Measurements from ENCODE around the gene DPYD.

Gene DPYD

DNA sequence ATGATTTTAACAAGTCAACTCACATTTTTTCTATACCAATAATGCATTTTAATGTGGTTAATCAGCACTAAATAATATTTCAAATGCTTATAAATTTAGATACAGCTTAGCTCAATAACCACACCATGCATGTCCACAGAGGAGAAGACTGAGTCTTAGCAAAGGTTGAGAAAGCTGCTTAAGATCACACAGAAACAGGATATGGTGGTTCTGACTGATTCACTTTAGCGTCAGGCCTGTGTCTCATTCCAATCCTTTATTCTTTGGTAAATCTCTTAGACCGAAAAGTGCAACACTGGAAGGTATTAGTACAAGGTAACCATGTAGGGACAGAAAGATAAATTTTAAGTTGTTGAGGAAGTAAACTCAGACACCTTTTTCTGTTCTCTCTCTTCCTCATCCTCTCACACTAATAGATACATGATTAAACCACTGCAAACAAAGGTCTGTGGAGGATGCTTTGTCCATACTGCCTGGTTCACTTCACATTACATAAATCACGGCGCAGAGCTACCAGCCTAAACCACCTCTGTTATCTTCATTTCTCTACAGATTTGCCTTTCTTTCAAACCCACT lies 139.0 kb downstream of the DPYD start:
- no peak for DNase-seq

DNA sequence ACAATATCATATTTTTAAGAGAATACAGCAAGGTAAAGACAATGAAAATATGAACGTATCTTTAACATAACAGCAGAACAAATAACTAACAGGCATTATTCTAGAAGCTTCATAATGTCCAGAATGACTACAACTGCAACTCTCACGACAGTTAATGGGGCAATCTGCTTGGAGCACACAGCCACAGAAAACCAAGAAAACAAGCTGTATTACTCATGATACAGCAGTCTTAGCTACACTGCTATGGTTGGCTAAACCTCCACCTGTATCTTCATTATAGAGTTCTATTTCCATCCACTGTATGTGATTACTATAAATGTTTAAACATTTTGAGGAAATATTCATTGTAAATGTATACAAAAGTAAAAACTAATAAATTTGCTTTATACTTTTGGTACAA lies 139.9 kb downstream of the DPYD start:
- no peak for DNase-seq

DNA sequence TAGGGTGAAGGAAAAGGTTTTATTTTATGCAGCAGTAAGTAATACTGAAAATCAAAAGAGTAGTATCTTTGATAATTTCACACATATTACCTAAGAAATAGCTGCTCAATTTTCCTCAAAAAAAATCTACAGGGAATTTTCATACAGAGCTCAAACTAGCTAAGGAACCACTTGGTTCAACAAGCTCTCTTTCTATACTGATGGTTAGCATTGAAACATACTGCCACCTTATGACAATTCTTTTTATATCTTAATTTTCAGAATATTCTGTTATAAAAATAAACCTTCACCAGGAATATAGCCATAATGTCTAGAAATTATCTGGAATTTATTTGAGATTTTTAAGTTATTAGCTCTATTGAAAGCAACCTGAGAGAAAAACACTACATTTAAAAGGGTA lies 142.1 kb downstream of the DPYD start:
- no peak for DNase-seq

DNA sequence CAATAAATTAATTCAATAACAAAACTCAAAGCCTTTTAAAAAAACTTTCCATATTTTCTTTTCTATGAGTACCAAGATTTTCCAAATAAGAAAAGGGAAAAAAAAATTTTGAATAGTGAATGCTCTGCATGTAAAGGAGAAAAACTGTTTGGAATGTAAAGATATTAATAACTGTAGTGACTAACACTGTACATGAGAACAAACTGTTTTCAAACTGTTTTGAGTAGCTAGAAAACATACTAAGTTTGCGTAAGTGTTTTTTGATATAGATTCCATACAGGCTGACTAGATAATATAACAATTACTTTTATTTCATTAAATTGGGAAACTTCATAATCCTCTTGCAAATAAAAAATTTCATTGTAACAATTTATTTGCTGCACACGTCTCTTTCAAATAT lies 150.5 kb downstream of the DPYD start:
- no peak for DNase-seq

DNA sequence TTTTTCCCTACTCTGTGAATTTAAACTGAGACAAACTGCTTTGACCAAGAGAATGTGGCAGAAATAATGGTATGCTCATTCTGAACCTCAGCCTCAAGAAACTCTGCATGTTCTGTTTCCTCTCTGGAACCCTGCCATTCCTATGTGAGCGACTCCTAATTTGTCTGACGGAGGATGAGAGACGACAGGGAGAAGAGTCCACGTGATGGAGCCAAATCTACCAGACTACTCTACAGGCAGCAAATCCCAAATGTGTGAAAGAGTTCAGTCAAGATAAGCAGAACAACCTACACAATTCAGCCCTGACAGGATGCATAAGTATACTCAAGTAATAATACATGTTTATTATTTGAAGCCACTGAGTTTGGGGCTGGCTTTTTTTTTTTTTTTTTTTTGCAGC lies 153.5 kb downstream of the DPYD start:
- no peak for DNase-seq

DNA sequence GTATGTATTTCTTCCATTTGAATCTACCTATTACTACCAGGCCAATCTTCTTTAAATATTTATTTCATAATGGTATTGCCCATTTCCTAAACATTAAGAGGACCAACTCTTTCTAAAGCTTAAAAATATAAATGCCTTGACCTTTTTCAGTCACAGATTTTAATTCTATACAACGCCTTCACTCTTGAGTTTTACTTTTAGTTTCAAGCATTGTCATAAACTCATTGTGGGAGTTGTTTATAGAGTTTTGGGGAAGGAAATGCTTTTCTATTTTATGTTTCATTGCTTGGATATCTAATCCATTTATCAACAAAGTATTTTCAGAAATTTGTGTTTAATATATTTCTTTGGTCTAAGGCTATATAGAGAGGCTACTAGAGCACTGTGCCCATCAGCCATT lies 155.8 kb downstream of the DPYD start:
- DNase-seq, result no peak

DNA sequence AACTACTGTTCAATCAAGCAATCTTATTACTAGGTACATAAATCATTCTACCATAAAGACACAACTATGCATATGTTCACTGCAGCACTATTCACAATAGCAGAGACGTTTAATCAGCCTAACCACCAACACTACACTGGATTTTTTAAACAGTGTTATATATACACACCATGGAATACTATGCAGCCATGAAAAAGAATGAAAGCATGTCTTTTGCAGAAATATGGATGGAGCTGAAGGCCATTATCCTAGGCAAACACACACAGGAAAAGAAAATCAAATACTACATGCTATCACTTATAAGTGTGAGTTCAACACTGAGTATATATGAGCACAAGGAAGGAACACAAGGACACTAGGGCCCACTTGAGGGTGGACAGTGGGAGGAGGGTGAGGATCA lies 159.2 kb downstream of the DPYD start:
- no peak for DNase-seq

DNA sequence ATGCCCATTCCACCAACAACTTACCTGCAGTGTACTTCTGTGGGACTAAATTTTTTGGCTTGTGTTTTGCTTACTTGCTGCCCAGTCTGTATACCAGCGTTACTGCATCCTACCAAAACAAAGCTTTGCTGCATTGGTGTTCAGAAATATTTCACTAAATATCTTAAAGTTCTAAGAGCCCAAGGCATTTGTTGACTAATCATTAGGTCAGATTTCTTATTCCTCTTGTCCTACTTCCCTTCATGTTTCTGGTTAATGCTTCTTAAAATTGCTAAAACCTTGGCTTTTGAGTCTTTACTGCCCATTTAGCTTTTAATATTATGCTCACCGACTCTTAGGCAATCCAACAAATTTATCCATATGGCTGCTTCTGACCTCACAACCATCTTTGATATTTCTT lies 161.8 kb downstream of the DPYD start:
- DNase-seq, result no peak

DNA sequence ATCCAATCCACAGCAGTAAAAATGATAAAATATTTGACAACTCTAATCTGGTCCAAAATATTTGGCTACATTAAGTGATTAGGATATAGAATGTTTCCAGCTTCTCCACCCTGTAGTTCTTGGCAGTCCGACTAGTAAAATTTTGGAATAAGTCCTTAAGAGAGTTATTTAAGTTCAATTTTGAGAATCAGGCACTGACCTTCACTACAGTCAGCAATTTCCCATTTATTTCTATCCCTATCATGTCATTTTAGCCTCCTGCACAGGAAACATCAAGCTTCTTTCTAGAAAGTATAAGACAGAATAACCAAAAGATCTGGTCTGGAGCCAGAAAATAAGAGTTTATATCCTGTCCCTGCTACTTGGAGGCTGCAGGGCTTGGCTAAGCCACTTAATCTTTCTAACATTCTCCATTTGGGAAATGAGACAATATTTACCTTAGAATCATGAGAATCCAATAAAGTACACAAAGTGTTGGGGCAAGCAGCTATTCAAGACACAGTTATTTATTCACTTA lies 162.2 kb downstream of the DPYD start:
- DNase-seq, result no peak

DNA sequence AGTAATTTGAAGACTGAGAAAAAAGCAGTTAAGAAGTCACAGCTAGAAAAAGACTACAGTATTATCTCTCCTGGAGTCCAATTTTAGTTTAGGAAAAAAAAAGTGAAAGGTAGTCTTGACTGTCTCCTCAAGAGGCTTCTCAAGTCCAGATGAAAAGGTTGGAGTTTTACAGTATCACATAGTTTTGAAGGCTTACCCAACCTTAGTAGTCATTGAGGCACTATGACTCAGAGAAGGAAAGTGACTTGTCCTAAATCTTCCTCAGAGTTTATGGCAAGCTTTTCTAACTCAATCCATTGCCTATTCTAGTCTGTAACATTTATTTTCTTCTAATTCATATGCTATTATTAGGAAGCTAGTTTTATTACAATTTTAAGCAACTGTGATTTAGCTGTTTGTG lies 174.9 kb downstream of the DPYD start:
- no peak for DNase-seq

DNA sequence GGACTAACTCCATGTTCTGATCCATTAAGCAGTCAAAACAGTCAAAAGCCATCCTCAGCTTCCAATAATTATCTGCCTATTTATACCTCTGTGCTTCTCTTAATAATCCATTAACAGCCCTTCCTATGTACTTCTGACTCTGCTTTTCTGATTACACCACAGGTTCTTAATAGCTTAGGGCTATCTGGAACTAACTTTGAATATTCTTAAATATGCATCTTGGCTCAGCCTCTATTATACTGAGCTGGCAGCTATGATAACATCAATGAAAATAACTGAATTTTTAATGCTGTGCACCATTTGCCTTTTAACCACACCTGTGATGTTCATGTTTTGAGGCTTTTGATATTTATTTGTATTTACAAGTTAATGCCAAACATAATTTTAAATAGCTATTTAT lies 175.9 kb downstream of the DPYD start:
- no peak for DNase-seq

DNA sequence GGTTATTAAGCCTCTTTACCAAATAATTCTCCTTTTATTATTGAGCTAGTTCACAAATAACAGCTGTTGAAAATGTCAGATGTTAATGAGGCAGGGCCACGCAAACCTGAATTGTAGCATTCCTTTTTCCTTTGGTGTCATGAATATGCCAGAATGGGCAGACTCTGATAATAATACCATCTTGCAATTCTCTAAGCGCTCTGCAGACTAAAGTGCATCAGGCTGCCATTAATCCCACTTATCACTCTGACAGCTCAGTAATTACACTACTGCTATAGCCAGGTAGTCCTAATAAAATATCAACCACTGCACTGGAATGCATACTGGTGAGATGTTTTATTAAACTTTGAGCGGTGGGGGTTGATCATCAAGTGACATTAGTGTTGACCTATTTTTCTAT lies 177.7 kb downstream of the DPYD start:
- no peak for DNase-seq

DNA sequence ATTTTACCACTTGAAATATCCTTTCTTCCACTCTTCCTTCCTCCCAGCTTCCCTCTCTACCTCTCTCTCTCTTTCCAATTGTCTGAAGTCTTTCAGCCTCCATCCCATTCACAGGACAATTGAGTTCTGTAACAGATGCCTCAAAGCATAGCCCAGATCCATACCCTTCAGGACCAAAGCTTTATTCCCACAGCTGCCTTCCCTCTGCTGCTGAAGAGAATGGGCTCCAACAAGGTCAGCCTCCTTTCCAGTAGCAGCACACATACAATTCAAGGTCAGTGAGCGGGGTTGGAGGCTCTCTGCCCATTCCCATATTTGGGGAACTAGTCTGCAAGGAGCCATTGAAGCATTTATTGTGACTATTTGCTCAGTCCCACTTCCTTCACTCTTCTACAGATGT lies 179.9 kb downstream of the DPYD start:
- no peak for DNase-seq

DNA sequence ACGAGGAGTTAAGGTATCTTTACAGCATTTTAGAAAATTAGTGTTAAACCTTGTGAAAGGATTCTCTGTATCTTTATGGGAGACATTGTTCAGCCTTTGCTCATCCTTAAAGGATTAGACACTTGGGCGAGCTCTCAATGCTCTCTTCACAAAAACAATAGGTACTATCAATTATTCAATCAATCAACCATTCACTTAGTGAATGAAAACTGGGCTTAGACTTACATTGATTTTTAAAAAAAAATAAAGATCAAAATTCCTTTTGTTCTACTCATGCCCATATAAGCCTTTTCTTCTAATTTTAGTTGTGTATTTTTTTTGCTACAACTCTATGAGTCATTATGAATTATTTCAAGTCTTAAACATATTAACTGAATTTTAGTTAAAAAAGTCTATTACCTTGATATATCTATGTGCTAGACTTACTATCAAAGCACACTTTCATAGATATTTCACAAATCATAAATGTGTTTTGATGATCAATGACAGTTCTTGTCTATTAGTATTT lies 181.2 kb downstream of the DPYD start:
- DNase-seq, result no peak

DNA sequence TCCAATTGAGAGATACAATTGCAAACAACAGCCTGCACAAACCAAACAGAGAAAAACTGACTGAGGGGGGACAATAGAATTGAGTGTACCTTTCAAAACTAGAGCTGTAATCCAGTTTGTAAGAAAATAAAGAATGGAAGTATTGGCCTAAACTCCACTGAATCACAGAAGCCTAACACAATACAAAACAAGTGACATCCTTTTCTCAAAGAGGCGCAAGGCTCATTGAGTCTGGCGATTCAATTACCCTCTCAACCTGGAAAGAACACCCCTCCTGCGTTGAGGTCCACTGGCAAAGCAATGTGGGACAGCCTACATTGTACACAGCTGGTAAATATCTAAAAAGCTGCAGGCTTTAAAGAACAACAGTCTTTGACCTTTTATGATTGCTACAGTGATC lies 182.6 kb downstream of the DPYD start:
- no peak for DNase-seq

DNA sequence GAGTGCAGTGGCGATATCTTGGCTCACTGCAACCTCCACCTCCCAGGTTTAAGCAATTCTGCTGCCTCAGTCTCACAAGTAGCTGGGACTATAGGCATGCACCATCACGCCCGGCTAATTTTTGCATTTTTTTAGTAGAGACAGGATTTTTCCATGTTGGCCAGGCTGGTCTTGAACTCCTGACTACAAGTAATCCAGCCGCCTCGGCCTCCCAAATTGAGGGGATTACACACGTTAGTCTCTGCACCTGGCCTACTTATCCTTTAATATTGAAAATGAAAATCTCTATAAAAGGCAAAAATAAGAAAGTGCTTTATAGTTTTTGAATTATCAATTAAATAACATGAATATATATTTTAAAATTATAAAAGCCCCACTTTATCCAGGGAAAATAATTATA lies 190.6 kb downstream of the DPYD start:
- DNase-seq, result no peak

DNA sequence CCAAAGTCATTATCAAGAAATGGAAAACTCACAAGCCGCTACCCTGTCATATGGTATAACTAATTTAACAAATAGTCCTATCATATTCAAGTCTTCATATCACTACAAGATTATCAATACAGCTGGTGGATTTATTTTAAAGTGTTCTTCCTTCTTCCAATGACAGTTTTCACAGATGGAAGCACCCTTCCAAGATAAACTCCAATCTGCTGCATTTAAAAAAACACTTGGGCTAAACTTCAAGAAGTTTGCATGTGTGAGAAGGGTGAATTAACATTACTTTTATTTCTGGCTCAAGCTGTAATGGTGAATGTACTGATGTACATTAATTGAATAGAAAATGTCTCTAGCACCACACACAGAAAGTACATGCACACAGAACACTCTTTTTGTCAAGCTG lies 192.4 kb downstream of the DPYD start:
- no peak for DNase-seq

DNA sequence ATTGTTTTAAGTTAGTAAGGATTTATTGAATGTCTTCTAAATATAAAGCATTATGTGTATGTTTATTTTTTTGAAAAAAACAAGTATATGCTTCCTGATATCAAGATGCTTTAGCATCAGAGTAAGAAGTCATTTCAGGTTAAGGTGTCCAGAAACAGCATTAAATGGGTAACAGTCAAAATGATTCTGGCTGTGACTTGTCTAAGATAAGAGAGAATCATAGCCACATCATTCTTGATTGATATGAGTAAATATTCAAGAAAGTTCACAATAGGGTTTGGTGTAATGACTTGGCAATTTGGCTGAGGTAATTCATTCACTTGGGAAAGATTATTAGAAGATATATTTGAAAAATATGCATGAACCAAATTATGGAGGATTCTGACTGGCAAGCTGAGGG lies 193.8 kb downstream of the DPYD start:
- DNase-seq, result no peak

DNA sequence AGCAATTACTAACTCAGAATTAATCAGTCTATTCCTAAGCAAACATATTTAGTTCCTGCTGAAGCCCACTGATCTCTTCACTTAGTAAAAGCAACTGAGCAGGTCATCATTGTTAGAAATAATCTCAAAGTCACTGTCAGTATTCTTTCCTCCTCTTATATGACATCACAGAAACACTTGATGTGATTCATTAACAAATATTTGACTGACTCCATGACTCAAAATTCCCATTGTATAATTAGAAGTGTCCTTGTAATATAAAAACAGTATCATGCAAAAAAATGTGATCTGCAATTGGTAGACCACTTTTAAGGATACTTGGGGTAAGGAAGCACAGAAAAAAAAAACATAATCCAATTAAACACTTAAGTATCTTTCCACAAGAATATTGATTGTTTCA lies 194.4 kb downstream of the DPYD start:
- DNase-seq, result no peak

DNA sequence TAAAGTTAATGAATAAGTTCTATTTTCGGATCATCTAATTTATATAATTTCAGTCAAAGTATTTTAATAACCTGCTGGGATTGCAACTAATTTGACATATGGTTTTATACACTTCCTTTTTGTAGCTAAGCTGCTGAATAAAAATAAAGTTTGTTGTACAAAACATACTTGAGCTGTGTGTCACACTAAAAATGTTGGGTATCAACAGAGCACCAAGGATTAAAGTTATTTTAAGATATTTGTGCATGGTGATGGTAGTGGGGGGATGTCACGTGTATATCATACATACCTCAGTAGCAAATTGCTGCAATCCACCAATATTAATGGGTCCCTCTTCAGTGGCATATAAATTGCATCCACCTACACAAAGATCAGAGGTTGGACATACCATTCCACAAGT lies 199.6 kb downstream of the DPYD start:
- no peak for DNase-seq

DNA sequence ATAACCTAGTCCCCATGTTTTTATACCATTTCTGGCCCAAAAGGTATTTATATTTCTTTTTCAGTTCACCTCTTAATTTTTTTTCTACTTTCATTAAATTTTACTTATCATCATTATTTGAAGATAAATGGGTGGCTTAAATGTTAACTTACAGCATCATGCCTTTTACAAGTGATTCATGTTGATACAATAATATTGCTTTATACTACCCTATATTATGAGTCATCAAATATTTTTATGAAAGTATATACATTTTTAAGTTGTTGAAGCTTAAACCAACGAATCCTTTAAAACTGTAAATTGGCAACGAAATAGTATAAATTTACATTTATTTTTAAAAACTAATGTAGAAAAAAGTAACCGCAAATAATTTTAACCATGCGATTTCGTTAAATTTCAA lies 207.9 kb downstream of the DPYD start:
- no peak for DNase-seq

DNA sequence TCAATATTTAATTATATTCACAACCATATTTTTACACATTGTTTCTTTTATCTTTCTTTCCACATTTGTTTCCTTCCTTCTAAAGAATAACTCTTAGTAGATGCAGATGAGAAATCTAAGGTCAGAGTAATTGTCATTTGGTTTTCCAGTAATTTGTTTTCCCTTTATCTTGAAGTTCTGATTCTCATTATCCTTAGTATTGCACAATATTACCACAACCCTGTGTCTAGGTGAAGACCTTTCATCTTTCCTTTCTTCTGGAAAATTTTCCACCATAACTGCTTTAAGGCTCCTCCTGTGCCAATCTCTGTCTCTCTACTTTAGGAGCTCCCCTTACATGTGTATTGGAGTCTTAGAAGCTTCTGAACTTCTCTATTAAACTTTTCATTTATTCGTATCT lies 209.0 kb downstream of the DPYD start:
- no peak for DNase-seq

DNA sequence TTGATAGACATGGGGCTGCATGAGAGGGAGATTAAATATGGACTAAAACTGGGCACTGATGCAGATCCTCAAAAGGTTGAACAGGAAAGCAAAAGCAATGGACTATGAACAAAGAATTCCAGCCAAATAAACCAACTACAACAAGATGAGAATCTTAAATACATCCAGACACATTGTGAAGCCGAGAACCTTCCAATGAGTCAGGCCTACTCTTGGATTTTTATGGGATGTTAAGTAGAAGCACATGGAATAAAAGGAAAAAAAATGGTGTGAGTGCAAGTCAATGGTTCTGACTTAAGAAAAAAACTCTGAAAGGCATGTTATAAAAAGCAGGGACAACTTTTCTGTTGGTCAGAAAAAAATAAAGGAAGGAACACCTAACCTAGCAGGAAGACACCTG lies 227.2 kb downstream of the DPYD start:
- no peak for DNase-seq

DNA sequence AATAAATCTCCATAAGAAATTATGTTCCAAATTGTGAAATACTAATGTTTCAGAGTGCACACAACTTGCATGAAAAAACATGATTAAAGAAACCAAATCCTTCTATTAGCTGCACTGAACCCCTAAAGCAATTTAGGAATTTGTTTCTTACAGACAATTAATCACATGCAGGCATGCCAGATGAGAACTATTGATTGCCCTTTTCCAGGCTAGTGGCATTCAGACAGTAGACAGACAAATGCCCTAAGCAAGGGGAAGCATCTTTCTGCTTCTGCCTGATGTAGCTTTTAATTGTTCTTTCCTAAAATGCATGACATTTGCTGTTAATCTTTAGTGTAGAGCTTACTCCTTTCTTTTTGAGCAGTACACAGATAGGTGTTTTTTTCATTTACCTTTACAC lies 229.5 kb downstream of the DPYD start:
- no peak for DNase-seq

DNA sequence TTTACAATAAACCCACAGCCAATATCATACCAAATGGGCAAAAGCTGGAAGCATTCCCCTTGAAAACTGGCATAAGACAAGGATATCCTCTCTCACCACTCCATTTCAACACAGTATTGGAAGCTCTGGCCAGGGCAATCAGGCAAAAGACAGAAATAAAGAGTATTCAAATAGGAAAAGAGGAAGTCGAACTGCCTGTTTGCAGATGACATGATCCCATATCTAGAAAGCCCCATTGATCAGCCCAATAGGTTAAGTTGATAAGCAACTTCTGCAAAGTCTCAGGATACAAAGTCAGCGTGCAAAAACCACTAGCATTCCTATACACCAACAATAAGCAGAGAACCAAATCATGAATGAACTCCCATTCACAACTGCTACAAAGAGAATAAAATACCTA lies 235.5 kb downstream of the DPYD start:
- no peak for DNase-seq

DNA sequence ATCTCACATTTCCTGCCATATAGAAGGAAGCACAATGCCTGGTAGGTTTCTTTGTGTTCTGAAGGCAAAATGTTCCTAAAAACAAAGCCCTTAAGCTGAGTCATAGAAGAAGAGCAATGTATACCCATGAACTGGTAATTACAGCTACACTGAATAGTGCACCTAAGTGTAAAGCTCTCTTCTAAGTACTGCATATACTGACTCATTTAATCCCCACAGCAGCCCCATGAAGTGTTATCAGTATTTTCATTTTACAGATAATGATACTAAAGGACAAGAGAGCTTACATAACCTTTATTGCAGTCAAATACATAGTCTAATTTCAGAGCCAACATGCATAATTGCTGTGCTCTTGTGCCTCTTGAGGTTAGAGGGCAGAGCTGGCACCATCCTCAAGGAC lies 239.9 kb downstream of the DPYD start:
- DNase-seq, result no peak
